ENCODE results near the gene SMG6. TPM values are rescaled to one million over a fixed set of nuclear protein-coding genes. Genes with fewer than 3 reads are reported as not detected.

Gene SMG6
- total and polyA plus RNA-seq, 2 of the 8 experiments (the other 6 are each of a cell fraction or from before 2014, with no cell fraction given): 18.5 to 25.2 TPM

DNA sequence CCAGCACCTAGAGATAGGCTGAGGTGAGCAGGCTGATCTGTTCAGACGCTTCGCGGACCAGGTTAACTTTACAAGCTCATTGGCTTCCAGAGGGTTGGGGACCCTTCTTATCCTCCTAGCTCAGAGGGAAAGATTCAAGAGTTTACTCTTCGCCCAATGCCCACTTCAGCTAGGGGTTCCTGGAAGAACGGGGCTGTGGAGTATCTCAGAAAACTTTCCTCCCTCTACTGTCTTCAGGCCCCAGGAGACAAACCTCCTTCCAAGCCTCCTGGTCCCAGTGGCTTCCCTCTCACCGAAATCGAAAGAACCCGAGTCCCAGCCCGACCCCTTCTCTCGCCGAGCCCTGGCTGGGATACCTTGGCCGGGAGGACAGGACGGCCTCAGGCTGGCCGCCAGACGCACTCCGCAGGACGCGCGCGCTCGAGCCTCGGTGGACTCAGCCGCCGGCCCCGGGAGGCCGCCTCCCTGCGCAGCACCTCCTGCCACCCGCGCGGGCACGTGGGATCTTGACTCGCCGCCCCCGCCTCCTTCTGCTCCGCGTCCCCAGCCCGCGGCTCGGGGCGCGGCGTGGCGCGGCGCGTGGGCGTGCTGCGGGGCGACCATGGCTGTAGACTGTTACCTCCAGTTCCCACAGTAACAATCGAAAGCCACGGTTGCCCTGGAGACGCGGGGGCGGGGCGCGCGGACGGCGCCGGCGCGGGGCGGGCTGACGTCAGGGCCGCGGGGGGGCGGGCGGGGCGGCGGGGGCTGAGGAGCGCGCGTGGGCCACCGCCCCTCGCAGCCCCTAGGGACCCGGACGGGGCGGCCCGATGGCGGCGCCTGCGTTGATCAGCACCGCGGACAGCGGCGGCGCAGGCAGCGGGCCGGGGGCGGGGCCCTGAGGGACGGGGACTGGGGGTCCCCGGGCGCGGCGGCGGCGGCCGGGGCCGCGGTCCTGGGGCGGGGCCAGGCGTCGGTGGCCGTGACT lies 254.0 kb downstream of the SMG6 start:
- ChIA-PET POLR2A (ENCODE audit: partially characterized antibody) (no interaction called here), CTCF (ENCODE audit: partially characterized antibody) (interaction anchor here (0.9 to 2.5 kb wide), 4 partner anchors 9 to 196 kb away, joined by 3 to 10 read pairs (median 5); no protein-coding TSS in a partner anchor)
- Histone ChIP-seq H2BK12ac (ENCODE audit: low read depth, low read length) (no peak overlapping the region), H3K18ac (ENCODE audit: extremely low read depth, low read length) (no peak overlapping the region), H3K4me3 (ENCODE audit: extremely low read depth in 1 of 4, insufficient read depth in 2 of 4, low read depth in 3 of 4, low read length in 4 of 4) (peak overlapping the region in 2 of 4 experiments; percentile 17 to 58; a peak in 5 of 8 replicates), H3K79me2 (ENCODE audit: control insufficient read depth in 1 of 2, insufficient read depth in 2 of 2, low read length in 2 of 2) (no peaks in the 10 kb centered on the region), H2BK5ac (ENCODE audit: low read depth, low read length) (no peak overlapping the region), H2BK120ac (replicated peaks; ENCODE audit: low read depth, low read length) (no peak overlapping the region), H3K56ac (replicated peaks; ENCODE audit: insufficient read length, low read depth, low read length) (no peak overlapping the region), H3K79me1 (ENCODE audit: low read depth, low read length) (no peaks in the 10 kb centered on the region), H3K36me3 (ENCODE audit: control insufficient read depth in 2 of 4, insufficient read depth in 4 of 4, low read length in 3 of 4) (peaks cover 0 to 5% (median 0%) of the 10 kb centered on the region in 4 experiments; a peak in 1 of 8 replicates), H2AK5ac (ENCODE audit: low read depth, low read length) (no peak overlapping the region), H4K8ac (ENCODE audit: extremely low read depth, insufficient read depth, low read length) (no peak overlapping the region), H3K23me2 (ENCODE audit: low read depth, low read length) (peaks cover 8% of the 10 kb centered on the region; the same call in 1 of the 2 replicates), H3K23ac (ENCODE audit: insufficient read length) (no peak overlapping the region), H3K14ac (ENCODE audit: insufficient read length) (no peak overlapping the region), H3K27me3 (replicated peaks in 1 of 4; ENCODE audit: control insufficient read depth in 3 of 4, extremely low read depth in 1 of 4, insufficient read depth in 3 of 4, low read length in 3 of 4) (peaks cover 44 to 67% (median 64%) of the 10 kb centered on the region in 4 experiments), H3K4me2 (ENCODE audit: insufficient read depth in 1 of 2, low read depth in 2 of 2, low read length in 2 of 2) (peak overlapping the region; percentile 3 to 71), H2AFZ (ENCODE audit: low read length) (no peak overlapping the region), H2BK20ac (ENCODE audit: low read length) (no peak overlapping the region), H2BK15ac (ENCODE audit: low read length) (no peak overlapping the region), H3K4me1 (replicated peaks in 1 of 4; ENCODE audit: control insufficient read depth in 3 of 4, insufficient read depth in 4 of 4, low read length in 3 of 4) (peaks cover 0 to 6% (median 3%) of the 10 kb centered on the region in 4 experiments; a peak in 5 of 7 replicates), H4K20me1 (replicated peaks in 1 of 2; ENCODE audit: control insufficient read depth in 1 of 2, insufficient read depth in 2 of 2, low read length in 2 of 2) (peaks cover 9 to 13% of the 10 kb centered on the region in 2 experiments), H4K5ac (ENCODE audit: insufficient read length, low read depth, low read length) (no peak overlapping the region), H3K27ac (ENCODE audit: low read depth, low read length) (no peak overlapping the region), H3K4ac (replicated peaks; ENCODE audit: insufficient read length, low read depth, low read length) (no peak overlapping the region), H3K9ac (replicated peaks in 1 of 4; ENCODE audit: extremely low read depth in 1 of 4, low read depth in 3 of 4, low read length in 3 of 4) (no peak overlapping the region), H4K91ac (replicated peaks; ENCODE audit: insufficient read length, low read length) (no peak overlapping the region), H3K9me3 (ENCODE audit: insufficient read depth in 2 of 2, low read depth in 1 of 2, low read length in 1 of 2) (no peaks in the 10 kb centered on the region)
- FAIRE-seq (no peak), DNase-seq (ENCODE audit: low read depth in 1 of 2, low spot score in 2 of 2) (peak in 1 of 2 experiments; percentile 88)
- 17% methylated on average over 39 of the region's 104 CpGs; no CpG with 5 or more reads in 1 of the 2 experiments for WGBS, 2 experiments (ENCODE audit: extremely low coverage in 1 of 2, insufficient coverage in 1 of 2, insufficient read length in 1 of 2, insufficient replicate concordance in 2 of 2, low coverage in 1 of 2, low lambda C conversion rate in 2 of 2, missing lambda C conversion rate in 1 of 2)
- TF ChIP-seq GTF2F1 (IDR thresholded peaks at IDR 0.05; ENCODE audit: borderline replicate concordance, low read depth, low read length) (no peak), SUZ12 (IDR thresholded peaks at IDR 0.05; ENCODE audit: low read length) (peak; percentile 53), POU5F1 (IDR thresholded peaks at IDR 0.05; ENCODE audit: low read depth, low read length) (no peak), KDM4A (IDR thresholded peaks at IDR 0.05; ENCODE audit: low read depth, low read length, severe bottlenecking) (no peak), RNF2 (IDR thresholded peaks at IDR 0.05; ENCODE audit: borderline replicate concordance, low read depth, low read length, missing control alignments, poor library complexity, severe bottlenecking) (peak; percentile 34), KDM1A (IDR thresholded peaks at IDR 0.05; ENCODE audit: borderline replicate concordance, low read length) (no peak), CHD1 (IDR thresholded peaks at IDR 0.05; ENCODE audit: low read depth, low read length) (no peak), CTBP2 (IDR thresholded peaks at IDR 0.05; ENCODE audit: borderline replicate concordance, insufficient read depth, insufficient read length, low read length) (no peak)
- TF ChIP-seq, protein P1, sequence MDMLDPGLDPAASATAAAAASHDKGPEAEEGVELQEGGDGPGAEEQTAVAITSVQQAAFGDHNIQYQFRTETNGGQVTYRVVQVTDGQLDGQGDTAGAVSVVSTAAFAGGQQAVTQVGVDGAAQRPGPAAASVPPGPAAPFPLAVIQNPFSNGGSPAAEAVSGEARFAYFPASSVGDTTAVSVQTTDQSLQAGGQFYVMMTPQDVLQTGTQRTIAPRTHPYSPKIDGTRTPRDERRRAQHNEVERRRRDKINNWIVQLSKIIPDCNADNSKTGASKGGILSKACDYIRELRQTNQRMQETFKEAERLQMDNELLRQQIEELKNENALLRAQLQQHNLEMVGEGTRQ (IDR thresholded peaks at IDR 0.05; ENCODE audit: low read length): no peak
